Common myeloid progenitor, CD34-positive (primary cell): Measurements from ENCODE around the gene SGK2.

Experiments
- CTCF ChIA-PET: fragments of 350-600 bp; sonication (Branson Sonifier 250); formaldehyde crosslinking; loops from one replicate; lab custom pipeline; 2021; ENCODE audit warnings: antibody characterized with exemption; lab: Charles Lee
- POLR2A ChIA-PET: fragments of 350-600 bp; sonication (Branson Sonifier 250); formaldehyde crosslinking; loops from one replicate; lab custom pipeline; 2021; ENCODE audit warnings: antibody characterized with exemption; lab: Charles Lee
- DNase-seq, 3 donors: peaks; one replicate each; pipeline versions ENCODE4 v3.0.0 to v3.0.0-alpha.2; 2013
- H3K27ac ChIP-seq, 2 experiments: 1 replicate in 1 of 2; 2 replicates in 1 of 2; pipeline ENCODE4 v1.7.0; 2013; ENCODE audit warnings: inconsistent platforms in 2 of 2, low read length in 2 of 2, mild to moderate bottlenecking in 2 of 2, low read depth in 1 of 2, moderate library complexity in 1 of 2; ENCODE audit not compliant: severe bottlenecking in 2 of 2, insufficient read depth in 1 of 2, poor library complexity in 1 of 2
- H3K27me3 ChIP-seq, 5 experiments: replicated peaks in 2 of 5; 1 replicate in 3 of 5; 2 replicates in 2 of 5; pipeline versions ENCODE4 v1.6.1 to v1.7.0; 2013; ENCODE audit warnings: low read length in 4 of 5, mild to moderate bottlenecking in 2 of 5, moderate library complexity in 2 of 5, inconsistent platforms in 1 of 5; ENCODE audit not compliant: insufficient read depth in 5 of 5, control insufficient read depth in 4 of 5
- H3K36me3 ChIP-seq, 4 experiments: 1 replicate in 2 of 4; 2 replicates in 2 of 4; pipeline versions ENCODE4 v1.6.1 to v1.7.0; 2013; ENCODE audit warnings: low read length in 3 of 4, control low read depth in 1 of 4, mild to moderate bottlenecking in 1 of 4; ENCODE audit not compliant: control insufficient read depth in 4 of 4, insufficient read depth in 4 of 4
- H3K4me1 ChIP-seq, 4 experiments: 1 replicate in 3 of 4; 2 replicates in 1 of 4; pipeline versions ENCODE4 v1.6.1 to v1.7.1; 2013; ENCODE audit warnings: low read length in 3 of 4, mild to moderate bottlenecking in 3 of 4, control low read depth in 1 of 4, inconsistent platforms in 1 of 4, moderate library complexity in 1 of 4; ENCODE audit not compliant: control insufficient read depth in 4 of 4, insufficient read depth in 4 of 4; ENCODE audit errors: control extremely low read depth in 1 of 4
- H3K4me3 ChIP-seq, 7 experiments: 1 replicate in 4 of 7; 2 replicates in 3 of 7; pipeline versions ENCODE4 v1.5.1 to v1.7.0; 2013; ENCODE audit warnings: mild to moderate bottlenecking in 7 of 7, low read length in 6 of 7, moderate library complexity in 6 of 7, inconsistent platforms in 2 of 7, low read depth in 2 of 7, control low read depth in 1 of 7; ENCODE audit not compliant: insufficient read depth in 4 of 7, control insufficient read depth in 1 of 7; ENCODE audit errors: extremely low read depth in 1 of 7
- H3K9me3 ChIP-seq, 5 experiments: 1 replicate in 4 of 5; 2 replicates in 1 of 5; pipeline versions ENCODE4 v1.6.1 to v1.7.1; 2013; ENCODE audit warnings: low read length in 4 of 5, mild to moderate bottlenecking in 2 of 5, inconsistent platforms in 1 of 5, low read depth in 1 of 5, moderate library complexity in 1 of 5; ENCODE audit not compliant: control insufficient read depth in 4 of 5, insufficient read depth in 2 of 5; ENCODE audit errors: control extremely low read depth in 1 of 5
- WGBS: methylation state at CpG from one replicate; pipeline ENCODE4 v1.1.5; 2013; ENCODE audit not compliant: insufficient coverage; 5-methylcytosine and 5-hydroxymethylcytosine counted together

SGK2 gene

DNA sequence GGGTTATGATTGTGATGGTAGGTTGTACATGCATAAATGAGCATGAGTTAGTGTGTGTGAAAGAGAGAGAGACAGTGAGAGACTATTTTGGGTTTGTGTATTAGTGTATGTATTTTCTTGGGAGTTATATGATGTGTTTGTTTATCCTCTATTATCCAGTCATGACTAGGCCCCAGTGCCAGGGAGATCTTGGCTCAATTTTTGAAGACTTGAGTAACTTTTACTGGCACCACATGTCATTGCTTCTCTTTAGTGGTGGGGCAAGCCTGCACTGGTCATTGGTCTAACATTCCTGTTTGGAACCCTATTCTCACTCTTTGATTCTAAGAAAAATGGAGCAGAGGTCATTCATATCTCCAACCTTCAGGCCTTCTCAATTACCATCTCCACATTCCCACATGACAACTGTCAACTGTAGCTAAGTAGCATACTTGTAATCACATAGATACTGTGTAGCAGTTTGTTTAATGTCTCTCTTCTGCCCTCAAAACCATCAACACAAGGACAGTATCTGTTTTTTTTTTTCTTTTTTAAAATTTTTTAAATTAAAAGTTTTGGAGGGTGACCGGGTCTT, 42.5 kb upstream of the SGK2 start:
- CTCF ChIA-PET = interaction anchor here (0.6 to 1.1 kb wide), 2 partner anchors 20 to 22 kb away, joined by 3 read pairs; no protein-coding TSS in a partner anchor
- H3K36me3 ChIP-seq = peaks cover 0 to 3% (median 0%) of the 10 kb centered on the region in 4 experiments

DNA sequence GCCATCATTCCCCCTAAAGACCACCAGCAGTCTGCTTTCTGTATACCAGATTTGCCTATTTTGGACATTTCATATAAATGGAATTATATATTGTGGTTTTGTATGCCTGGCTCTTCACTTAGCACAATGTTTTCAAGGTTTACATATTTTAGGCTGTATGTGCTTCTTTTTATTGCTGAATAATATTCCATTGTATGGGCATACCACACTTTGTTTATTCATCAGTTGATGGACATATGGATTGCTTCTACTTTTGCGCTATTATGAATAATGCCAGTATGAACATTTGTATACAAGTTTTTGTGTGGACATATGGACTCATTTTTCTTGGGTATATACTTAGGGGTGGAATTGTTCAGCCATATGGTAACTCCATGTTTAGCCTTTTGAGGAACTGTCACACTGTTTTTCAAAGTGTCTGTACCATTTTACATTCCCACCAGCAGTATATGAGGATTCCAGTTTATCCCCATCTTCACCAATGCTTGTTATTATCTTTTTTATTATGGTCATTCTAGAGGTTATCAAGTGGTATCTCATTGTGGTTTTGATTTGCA, 38.7 kb upstream of the SGK2 start:
- Histone ChIP-seq H3K9me3 (peaks cover 0 to 9% (median 3%) of the 10 kb centered on the region in 5 experiments), H3K27ac (no peak overlapping the region), H3K36me3 (peaks cover 0 to 3% (median 0%) of the 10 kb centered on the region in 4 experiments), H3K4me1 (peaks cover 0 to 9% (median 6%) of the 10 kb centered on the region in 4 experiments), H3K27me3 (peaks cover 0 to 2% (median 0%) of the 10 kb centered on the region in 5 experiments), H3K4me3 (no peak overlapping the region)
- POLR2A ChIA-PET = no interaction called here
- CTCF ChIA-PET = no interaction called here
- no peak for DNase-seq
- 100% methylated on average over 1 of the region's 1 CpG for WGBS

More for the DNA sequence above, 42.5 kb upstream of the SGK2 start:
- H3K4me1 ChIP-seq = peaks cover 0 to 15% (median 11%) of the 10 kb centered on the region in 4 experiments
- H3K4me3 ChIP-seq = no peak overlapping the region
- H3K27me3 ChIP-seq = peaks cover 0 to 2% (median 0%) of the 10 kb centered on the region in 5 experiments
- WGBS = no CpG with 5 or more reads among the region's 1 CpG
- no peak for DNase-seq
- H3K27ac ChIP-seq = no peak overlapping the region
- POLR2A ChIA-PET = no interaction called here
- H3K9me3 ChIP-seq = peaks cover 0 to 9% (median 3%) of the 10 kb centered on the region in 5 experiments

GRCh38 chr20:43525021-43525420, 33.8 kb upstream of the SGK2 start:
- Histone ChIP-seq H3K4me1 (no peaks in the 10 kb centered on the region), H3K27me3 (no peaks in the 10 kb centered on the region), H3K36me3 (peaks cover 0 to 5% (median 0%) of the 10 kb centered on the region in 4 experiments), H3K9me3 (peaks cover 0 to 4% (median 0%) of the 10 kb centered on the region in 5 experiments), H3K27ac (no peak overlapping the region), H3K4me3 (no peak overlapping the region)
- 100% methylated on average over 1 of the region's 5 CpGs for WGBS
- POLR2A ChIA-PET = no interaction called here
- CTCF ChIA-PET = interaction anchor here (1.9 kb wide), 1 partner anchor 10 kb away, joined by 6 read pairs; no protein-coding TSS in a partner anchor
- no peak for DNase-seq

GRCh38 chr20:43528258-43528875, 30.5 kb upstream of the SGK2 start:
- Histone ChIP-seq H3K9me3 (no peaks in the 10 kb centered on the region), H3K27me3 (no peaks in the 10 kb centered on the region), H3K27ac (no peak overlapping the region), H3K36me3 (peaks cover 0 to 5% (median 1%) of the 10 kb centered on the region in 4 experiments), H3K4me1 (no peaks in the 10 kb centered on the region), H3K4me3 (no peak overlapping the region)
- WGBS = 90% methylated on average over 4 of the region's 8 CpGs
- ChIA-PET POLR2A (no interaction called here), CTCF (interaction anchor here (1.2 to 4.0 kb wide), 2 partner anchors 11 to 13 kb away, joined by 3 to 17 read pairs; no protein-coding TSS in a partner anchor)
- DNase-seq = no peak

GRCh38 chr20:43529051-43529450, 29.8 kb upstream of the SGK2 start:
- Histone ChIP-seq H3K27me3 (no peaks in the 10 kb centered on the region), H3K36me3 (peaks cover 0 to 6% (median 1%) of the 10 kb centered on the region in 4 experiments), H3K4me1 (no peaks in the 10 kb centered on the region), H3K27ac (no peak overlapping the region), H3K4me3 (no peak overlapping the region), H3K9me3 (no peaks in the 10 kb centered on the region)
- CTCF ChIA-PET = interaction anchor here (1.0 to 4.0 kb wide), 4 partner anchors 10 to 163 kb away, joined by 3 to 17 read pairs (median 3); no protein-coding TSS in a partner anchor
- 100% methylated on average over 4 of the region's 5 CpGs for WGBS
- POLR2A ChIA-PET = no interaction called here
- DNase-seq = no peak

DNA sequence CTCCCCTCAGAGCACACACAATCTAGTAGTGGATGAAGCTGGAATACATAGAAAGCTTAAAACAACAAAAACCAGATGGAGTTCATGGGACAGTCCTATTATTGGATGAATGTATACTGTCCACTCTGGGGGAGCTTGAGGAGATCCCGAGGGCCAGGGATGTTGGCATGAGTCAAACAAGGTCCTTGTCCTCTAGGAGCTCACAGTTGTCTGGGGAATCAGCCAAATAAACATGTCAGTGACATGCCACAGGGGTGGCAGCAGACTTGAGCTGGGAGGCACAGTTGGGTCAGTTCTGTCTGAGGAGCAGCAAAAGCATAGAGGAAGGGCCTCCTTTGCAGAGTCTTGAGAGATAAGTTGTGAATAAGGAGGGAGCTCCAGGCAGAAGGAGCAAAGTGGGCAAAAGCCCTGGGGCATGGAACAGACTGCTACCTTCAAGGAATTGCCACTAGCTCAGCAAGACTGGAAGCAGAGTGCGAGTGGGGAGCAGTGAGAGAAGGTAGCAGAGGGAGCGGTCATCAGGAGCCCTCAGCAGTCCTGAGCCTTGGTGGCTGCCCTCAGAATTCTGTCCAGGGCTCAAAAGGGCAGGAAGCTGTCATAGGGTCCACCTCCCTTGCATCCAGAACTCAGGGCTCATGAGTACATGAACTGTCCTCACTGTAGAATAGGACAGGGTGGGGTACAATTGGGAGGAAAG, 29.2 kb upstream of the SGK2 start:
- ChIA-PET POLR2A (no interaction called here), CTCF (interaction anchor here (1.0 to 4.0 kb wide), 4 partner anchors 9 to 162 kb away, joined by 3 to 17 read pairs (median 3); no protein-coding TSS in a partner anchor)
- Histone ChIP-seq H3K9me3 (no peaks in the 10 kb centered on the region), H3K27ac (no peak overlapping the region), H3K4me3 (no peak overlapping the region), H3K36me3 (peaks cover 0 to 11% (median 1%) of the 10 kb centered on the region in 4 experiments), H3K27me3 (no peaks in the 10 kb centered on the region), H3K4me1 (no peaks in the 10 kb centered on the region)
- DNase-seq = no peak
- WGBS = 93% methylated on average over 3 of the region's 3 CpGs
